HG02623 (cell line): ENCODE data around the gene EGLN3.
"Not testable (repeated sequence)": the region's sequence is repeated elsewhere in the genome, so short reads cannot be mapped to it uniquely, and the experiment has no call there.

Experiments used
- ATAC-seq: cut with Tn5 transposase; IDR thresholded peaks from one replicate; pipeline ENCODE4 v1.9.1; 2021; ENCODE audit warnings: moderate library complexity; ENCODE audit not compliant: unreplicated experiment

EGLN3 gene

GRCh38 chr14:33962466-33962865, 11.6 kb upstream of the EGLN3 start:
- not testable (repeated sequence) for ATAC-seq

GRCh38 chr14:33962016-33962415, 11.1 kb upstream of the EGLN3 start:
- ATAC-seq = no peak

GRCh38 chr14:33959692-33960151, 8.8 kb upstream of the EGLN3 start:
- ATAC-seq = no peak

GRCh38 chr14:33958605-33959226, 7.8 kb upstream of the EGLN3 start:
- ATAC-seq = no peak

- no peak for ATAC-seq
Observed at GRCh38 chr14:33957993-33958392, 7.1 kb upstream of the EGLN3 start.

GRCh38 chr14:33957299-33957698, 6.4 kb upstream of the EGLN3 start:
- no peak for ATAC-seq

GRCh38 chr14:33956640-33957039, 5.8 kb upstream of the EGLN3 start:
- no peak for ATAC-seq

- ATAC-seq = no peak
Observed at GRCh38 chr14:33954016-33954598, 3.2 kb upstream of the EGLN3 start.

GRCh38 chr14:33952541-33952940, 1.7 kb upstream of the EGLN3 start:
- ATAC-seq = no peak

- no peak for ATAC-seq
Observed at GRCh38 chr14:33951183-33951840, 438 bp upstream of the EGLN3 start.

- no peak for ATAC-seq
Observed at GRCh38 chr14:33949411-33949893, 1.4 kb downstream of the EGLN3 start.

- ATAC-seq = no peak
Observed at GRCh38 chr14:33948869-33949408, 1.9 kb downstream of the EGLN3 start.

- ATAC-seq = no peak
Observed at GRCh38 chr14:33948145-33948868, 2.6 kb downstream of the EGLN3 start.

GRCh38 chr14:33946679-33947476, 4.0 kb downstream of the EGLN3 start:
- no peak for ATAC-seq

GRCh38 chr14:33945210-33946088, 5.4 kb downstream of the EGLN3 start:
- ATAC-seq = no peak

GRCh38 chr14:33943096-33943883, 7.6 kb downstream of the EGLN3 start:
- ATAC-seq = no peak

- ATAC-seq = no peak
Observed at GRCh38 chr14:33941718-33942117, 9.2 kb downstream of the EGLN3 start.

GRCh38 chr14:33940561-33941011, 10.3 kb downstream of the EGLN3 start:
- ATAC-seq = no peak
